Large intestine (tissue), 12 donors: ENCODE measurements around the gene TBX21. TPM values are rescaled to one million over a fixed set of nuclear protein-coding genes. Genes with fewer than 3 reads are reported as not detected.

Source experiments
- DNase-seq, 2 donors: peaks; one replicate each; pipeline versions ENCODE4 v3.0.0 to v3.0.0-alpha.2; 2013
- H3K27ac ChIP-seq: one replicate; pipeline ENCODE4 v1.5.1; 2013; ENCODE audit warnings: low read length
- H3K27me3 ChIP-seq: 2 replicates; pipeline ENCODE4 v1.6.1; 2013; ENCODE audit warnings: low read length; ENCODE audit not compliant: control insufficient read depth, insufficient read depth
- H3K36me3 ChIP-seq: 2 replicates; pipeline ENCODE4 v1.6.1; 2013; ENCODE audit warnings: low read length; ENCODE audit not compliant: control insufficient read depth, insufficient read depth
- H3K4me1 ChIP-seq: one replicate; pipeline ENCODE4 v1.6.1; 2013; ENCODE audit warnings: low read length; ENCODE audit not compliant: control insufficient read depth, insufficient read depth
- H3K4me3 ChIP-seq: one replicate; pipeline ENCODE4 v1.5.1; 2013; ENCODE audit warnings: low read length
- H3K9me3 ChIP-seq: one replicate; pipeline ENCODE4 v1.6.1; 2013; ENCODE audit warnings: mild to moderate bottlenecking, low read depth, low read length, moderate library complexity; ENCODE audit not compliant: control insufficient read depth
- WGBS: methylation state at CpG from one replicate; pipeline ENCODE4 v1.1.5; 2013; ENCODE audit warnings: low lambda C conversion rate; ENCODE audit not compliant: insufficient coverage; 5-methylcytosine and 5-hydroxymethylcytosine counted together
- long read RNA-seq, 11 donors: transcript quantifications; one replicate each; lab custom pipeline, GENCODE V29; 2026
- polyA plus RNA-seq: library from polyadenylated mRNA; unstranded; fragments of 120-200 nt; gene quantifications from one replicate; pipeline ENCODE4 v1.2.1, GENCODE V29; 2013

The TBX21 gene
- 0.28 TPM for polyA plus RNA-seq
- long read RNA-seq, donor 1: 0 reads
- long read RNA-seq, donor 2, partial matches to known transcripts: 0 of 1 reads
- long read RNA-seq, donor 2, other reads (novel, unspliced or antisense): 0 of 1 reads
- long read RNA-seq, donor 3: 0 reads
- long read RNA-seq, donor 4: 0 reads
- long read RNA-seq, donor 5: 0 reads
- long read RNA-seq, donor 6, partial matches to known transcripts: 0 of 1 reads
- long read RNA-seq, donor 6, other reads (novel, unspliced or antisense): 0 of 1 reads
- long read RNA-seq, donor 7: 0 reads
- long read RNA-seq, donor 8: 0 reads
- long read RNA-seq, donor 9: 0 reads
- long read RNA-seq, donor 10: 0 reads
- long read RNA-seq, donor 11: 0 reads

GRCh38 chr17:47733047-47733673 lies at the start of gene TBX21:
Gene TBX21, plus strand, starts transcription at chr17:47733236. Its CDS starts 219 bp downstream, at chr17:47733455.
- H3K27me3 ChIP-seq: peaks cover 79% of the 10 kb centered on the region
- no peak within 1 kb of the TSS for H3K4me3 ChIP-seq
- H3K27ac ChIP-seq: no peak within 1 kb of the TSS

DNA sequence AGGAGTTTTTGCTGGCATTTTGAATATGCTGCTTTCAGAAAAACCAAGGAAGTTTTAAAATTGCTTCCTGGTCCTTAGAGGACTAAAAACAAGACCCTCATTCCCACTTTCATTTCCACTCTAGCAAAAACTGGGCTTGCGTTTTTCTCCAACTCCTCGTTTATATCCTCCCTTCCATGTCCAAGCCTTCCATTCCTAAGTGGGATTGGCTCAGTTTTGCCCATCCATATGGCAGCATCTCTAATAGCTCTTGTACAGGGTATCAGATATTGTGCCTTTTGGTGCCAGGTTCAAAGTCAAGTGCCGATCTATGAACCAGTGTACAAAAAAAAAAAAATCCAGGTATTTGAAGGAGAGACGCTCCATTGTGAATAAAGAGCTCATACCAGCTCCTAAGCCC lies 49.0 kb upstream of the TBX21 start:
- H3K36me3 ChIP-seq: peaks cover 59% of the 10 kb centered on the region
- no peaks in the 10 kb centered on the region for H3K9me3 ChIP-seq
- H3K27me3 ChIP-seq: no peaks in the 10 kb centered on the region
- no peaks in the 10 kb centered on the region for H3K4me1 ChIP-seq
- WGBS: no CpG with 5 or more reads among the region's 4 CpGs
- no peak for DNase-seq
- H3K4me3 ChIP-seq: no peak overlapping the region
- H3K27ac ChIP-seq: no peak overlapping the region

More at GRCh38 chr17:47733047-47733673, at the start of gene TBX21:
- DNase-seq: peak; percentile 33 to 40
- Histone ChIP-seq H3K4me1 (no peaks in the 10 kb centered on the region), H3K9me3 (no peaks in the 10 kb centered on the region), H3K36me3 (no peaks in the 10 kb centered on the region)
- WGBS: no CpG with 5 or more reads among the region's 73 CpGs

DNA sequence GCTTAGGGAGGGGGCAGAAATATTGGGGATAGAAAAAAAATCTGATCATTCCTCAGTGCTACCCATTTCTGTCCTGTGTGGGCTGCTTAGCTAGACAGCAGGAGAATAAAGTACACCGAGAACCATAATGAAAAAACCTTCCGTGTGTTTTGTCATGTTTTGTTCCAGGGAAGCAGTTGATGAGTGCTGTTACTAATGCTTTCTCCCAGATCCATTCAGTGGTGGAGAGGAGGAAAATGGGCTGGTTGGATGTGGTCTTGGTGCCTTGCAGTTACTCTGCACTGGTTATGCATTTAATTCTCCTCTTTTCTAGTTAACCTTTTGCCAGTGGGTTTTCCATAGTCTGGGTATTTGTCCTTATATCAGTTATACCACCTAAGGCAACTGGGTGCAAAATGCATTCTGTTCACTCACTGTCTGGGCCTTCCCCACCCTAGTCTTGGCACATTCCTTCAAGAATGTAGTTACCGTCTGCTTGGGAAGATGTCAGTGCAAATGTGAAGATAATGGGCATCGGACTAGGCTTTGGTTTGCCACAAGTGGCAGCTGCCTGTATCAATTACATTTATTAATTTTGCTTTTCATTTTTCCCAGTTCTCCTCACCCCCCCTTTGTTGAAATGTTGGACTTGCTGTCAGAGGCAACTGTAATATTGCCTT lies 48.4 kb upstream of the TBX21 start:
- Histone ChIP-seq H3K4me1 (no peaks in the 10 kb centered on the region), H3K27me3 (no peaks in the 10 kb centered on the region), H3K4me3 (no peak overlapping the region), H3K9me3 (no peaks in the 10 kb centered on the region), H3K36me3 (peaks cover 54% of the 10 kb centered on the region), H3K27ac (no peak overlapping the region)
- WGBS: no CpG with 5 or more reads among the region's 4 CpGs
- no peak for DNase-seq

- no peaks in the 10 kb centered on the region for H3K9me3 ChIP-seq
- H3K27me3 ChIP-seq: no peaks in the 10 kb centered on the region
- H3K4me3 ChIP-seq: no peak overlapping the region
- 100% methylated on average over 1 of the region's 4 CpGs for WGBS
- H3K4me1 ChIP-seq: no peaks in the 10 kb centered on the region
- no peak overlapping the region for H3K27ac ChIP-seq
- H3K36me3 ChIP-seq: peaks cover 45% of the 10 kb centered on the region
- DNase-seq: no peak
Observed at GRCh38 chr17:47685556-47686275, 47.3 kb upstream of the TBX21 start.

DNA sequence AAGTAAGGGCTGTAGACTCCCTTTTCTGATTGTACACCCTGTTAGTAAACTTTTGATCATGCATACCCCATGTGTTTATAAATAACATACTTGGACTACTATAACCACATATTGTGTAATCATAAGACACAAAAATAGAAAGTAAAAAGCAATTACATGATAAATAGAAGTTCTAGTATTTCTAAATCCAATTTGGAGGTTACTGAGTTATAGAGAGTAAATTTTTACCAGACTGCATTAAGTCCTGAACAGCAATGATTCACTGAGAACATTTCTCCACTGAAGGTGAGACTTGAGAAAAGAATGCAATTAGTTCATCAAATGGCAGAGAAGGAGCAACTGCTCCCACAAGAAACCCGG lies 46.8 kb upstream of the TBX21 start:
- H3K27ac ChIP-seq: no peak overlapping the region
- H3K4me3 ChIP-seq: no peak overlapping the region
- peaks cover 41% of the 10 kb centered on the region for H3K36me3 ChIP-seq
- H3K27me3 ChIP-seq: no peaks in the 10 kb centered on the region
- DNase-seq: no peak
- no CpG with 5 or more reads among the region's 1 CpG for WGBS
- H3K9me3 ChIP-seq: no peaks in the 10 kb centered on the region
- H3K4me1 ChIP-seq: no peaks in the 10 kb centered on the region

GRCh38 chr17:47686664-47687327 lies 46.2 kb upstream of the TBX21 start:
- no peaks in the 10 kb centered on the region for H3K4me1 ChIP-seq
- H3K9me3 ChIP-seq: no peaks in the 10 kb centered on the region
- H3K4me3 ChIP-seq: no peak overlapping the region
- no peaks in the 10 kb centered on the region for H3K27me3 ChIP-seq
- WGBS: 80% methylated on average over 2 of the region's 7 CpGs
- peaks cover 36% of the 10 kb centered on the region for H3K36me3 ChIP-seq
- DNase-seq: no peak
- no peak overlapping the region for H3K27ac ChIP-seq

GRCh38 chr17:47687328-47687690 lies 45.7 kb upstream of the TBX21 start:
- no peaks in the 10 kb centered on the region for H3K4me1 ChIP-seq
- no peaks in the 10 kb centered on the region for H3K27me3 ChIP-seq
- H3K9me3 ChIP-seq: no peaks in the 10 kb centered on the region
- H3K4me3 ChIP-seq: no peak overlapping the region
- no peak for DNase-seq
- peaks cover 31% of the 10 kb centered on the region for H3K36me3 ChIP-seq
- no peak overlapping the region for H3K27ac ChIP-seq

DNA sequence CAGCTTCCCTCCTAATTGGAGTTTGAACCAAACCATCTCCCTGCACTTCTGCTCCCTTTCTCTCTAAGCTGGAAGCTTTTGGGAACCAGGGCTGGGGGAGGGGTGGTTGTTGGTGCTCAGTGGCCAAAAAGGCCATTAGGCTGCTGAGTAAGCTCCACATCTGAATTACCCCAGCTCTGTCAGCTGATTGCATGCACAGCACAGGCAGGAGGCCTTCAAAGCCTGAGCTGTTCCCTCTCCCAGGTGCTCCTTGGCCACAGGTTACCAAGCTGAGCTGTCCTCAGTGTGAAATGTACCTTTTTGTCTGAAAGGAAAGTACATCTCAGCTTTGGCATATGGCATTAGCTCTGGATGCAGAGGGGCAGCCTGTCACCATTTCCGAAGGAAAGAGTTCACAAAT lies 45.3 kb upstream of the TBX21 start:
- no CpG with 5 or more reads among the region's 1 CpG for WGBS
- no peaks in the 10 kb centered on the region for H3K9me3 ChIP-seq
- H3K36me3 ChIP-seq: peaks cover 26% of the 10 kb centered on the region
- H3K4me1 ChIP-seq: peaks cover under 1% of the 10 kb centered on the region
- no peak for DNase-seq
- H3K27me3 ChIP-seq: no peaks in the 10 kb centered on the region
- H3K27ac ChIP-seq: no peak overlapping the region
- no peak overlapping the region for H3K4me3 ChIP-seq

GRCh38 chr17:47690121-47690520 lies 42.9 kb upstream of the TBX21 start:
- Histone ChIP-seq H3K4me1 (peaks cover 7% of the 10 kb centered on the region), H3K4me3 (no peak overlapping the region), H3K36me3 (peaks cover 8% of the 10 kb centered on the region), H3K27ac (no peak overlapping the region), H3K9me3 (no peaks in the 10 kb centered on the region), H3K27me3 (no peaks in the 10 kb centered on the region)
- DNase-seq: no peak
- no CpG with 5 or more reads among the region's 3 CpGs for WGBS
